Right lobe of liver (tissue), 6 donors: ENCODE results near the gene EVI5. TPM values are rescaled to one million over a fixed set of nuclear protein-coding genes. Genes with fewer than 3 reads are reported as not detected.
A peak's percentile ranks its signal among the peaks of the same experiment; 100 is the strongest.

ENCODE experiments used
- ATAC-seq, 4 donors: fragments of 200-7000 bp; cut with Tn5 transposase; one replicate each; pipeline ENCODE4 v1.9.1; 2020; ENCODE audit warnings: mild to moderate bottlenecking in 4 of 4, moderate library complexity in 4 of 4
- DNase-seq, 3 donors: peaks; one replicate each; pipeline ENCODE4 v3.0.0-alpha.2; 2020
- H3K27ac ChIP-seq, 3 donors: fragments of 200-600 bp; one replicate each; pipeline ENCODE4 v1.8.0; 2022
- H3K27me3 ChIP-seq, 2 donors: fragments of 200-600 bp; one replicate each; pipeline ENCODE4 v1.8.0; 2022
- H3K36me3 ChIP-seq, 4 donors: fragments of 200-600 bp; sonication (generic) in 1 of 4; one replicate each; pipeline versions ENCODE4 v1.5.1 to v1.8.0; 2017 to 2022; ENCODE audit warnings: control low read depth in 1 of 4
- H3K4me1 ChIP-seq, 4 donors: fragments of 200-600 bp; sonication (generic) in 1 of 4; one replicate each; pipeline versions ENCODE4 v1.5.1 to v1.8.0; 2017 to 2022; ENCODE audit warnings: control low read depth in 1 of 4
- H3K4me3 ChIP-seq, 3 donors: fragments of 200-600 bp; one replicate each; pipeline ENCODE4 v1.8.0; 2022
- H3K9me3 ChIP-seq, 4 donors: fragments of 200-600 bp; sonication (generic) in 1 of 4; one replicate each; pipeline versions ENCODE4 v1.5.1 to v1.8.0; 2017 to 2022; ENCODE audit warnings: control low read depth in 1 of 4
- POLR2A ChIP-seq: fragments of 450-650 bp; IDR thresholded peaks from one replicate; pipeline ENCODE4 v1.6.1; 2017; ENCODE audit warnings: antibody characterized with exemption, mild to moderate bottlenecking
- WGBS: methylation state at CpG from one replicate; pipeline ENCODE4 v1.1.6; 2018; ENCODE audit warnings: low coverage, low lambda C conversion rate; ENCODE audit not compliant: insufficient coverage; ENCODE audit errors: missing lambda C conversion rate; 5-methylcytosine and 5-hydroxymethylcytosine counted together
- intact Hi-C, 2 donors: fragments of 100-400 bp; cut with DNase I; formaldehyde crosslinking; loops; one replicate each; pipeline versions ENCODE4 v1.11.2 to v1.14.1; 2022
- total RNA-seq, 6 experiments: library from RNA; depleted of rRNA in 2 of 6; stranded (reverse); fragments of >200 nt in 2 of 6; fragmentation: NEBNext Ultra II Directional in 3 of 6; extraction: Animal tissue kit (Norgen Biotek cat#: 25700) in 3 of 6; gene quantifications; one replicate each; pipeline versions ENCODE4 v1.1.0 to v1.2.4, GENCODE V29; 2016 to 2023
- TF ChIP-seq, protein P1 (sequence below), 4 donors: fragments of 200-600 bp in 3 of 4; fragments of 450-650 bp in 1 of 4; IDR thresholded peaks; one replicate each; pipeline versions ENCODE4 v1.5.1 to v1.8.0; 2016 to 2022; ENCODE audit warnings: antibody characterized with exemption in 4 of 4, mild to moderate bottlenecking in 2 of 4
- donor health status: DM: no; HTN: yes; CAD: no.
- donor health status: DM: no; HTN: no; CAD: no.
- donor health status: DM: no; HTN: no; CAD: no.
- donor health status: DM: no; HTN: yes; CAD: no.
- donor health status: DM: no; HTN: yes; CAD: no.

EVI5 gene
- total RNA-seq, 6 experiments from 2014 or later, result 12.8 to 27.7 (median 19.0) TPM

DNA sequence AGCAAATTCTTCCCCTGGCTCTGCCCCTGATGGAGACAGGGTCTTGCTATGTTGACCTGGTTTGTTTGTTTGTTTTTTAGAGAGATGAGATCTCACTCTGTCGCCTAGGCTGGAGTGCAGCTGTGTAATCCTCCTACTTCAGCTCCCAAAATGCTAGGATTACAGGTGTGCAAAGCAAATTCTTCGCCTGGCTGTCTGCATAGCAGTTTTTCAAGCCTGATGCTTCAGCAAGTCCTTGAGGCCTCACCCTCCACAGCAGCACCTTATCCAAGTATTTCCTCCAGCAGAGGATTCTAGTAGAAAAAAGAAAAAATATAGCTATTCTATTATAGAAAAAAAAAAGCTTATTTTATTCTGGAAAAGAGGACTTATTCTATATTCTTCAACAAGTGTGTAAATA lies 31.8 kb upstream of the EVI5 start:
- peaks cover 0 to 9% (median 0%) of the 10 kb centered on the region in 4 donors for H3K4me1 ChIP-seq
- DNase-seq (no peak), ATAC-seq (no peak)
- no peaks in the 10 kb centered on the region for H3K9me3 ChIP-seq
- no peaks in the 10 kb centered on the region for H3K36me3 ChIP-seq
- no peaks in the 10 kb centered on the region for H3K27me3 ChIP-seq
- intact Hi-C loops, result no loop called here
- TF ChIP-seq POLR2A, result no peak
- TF ChIP-seq, protein P1, sequence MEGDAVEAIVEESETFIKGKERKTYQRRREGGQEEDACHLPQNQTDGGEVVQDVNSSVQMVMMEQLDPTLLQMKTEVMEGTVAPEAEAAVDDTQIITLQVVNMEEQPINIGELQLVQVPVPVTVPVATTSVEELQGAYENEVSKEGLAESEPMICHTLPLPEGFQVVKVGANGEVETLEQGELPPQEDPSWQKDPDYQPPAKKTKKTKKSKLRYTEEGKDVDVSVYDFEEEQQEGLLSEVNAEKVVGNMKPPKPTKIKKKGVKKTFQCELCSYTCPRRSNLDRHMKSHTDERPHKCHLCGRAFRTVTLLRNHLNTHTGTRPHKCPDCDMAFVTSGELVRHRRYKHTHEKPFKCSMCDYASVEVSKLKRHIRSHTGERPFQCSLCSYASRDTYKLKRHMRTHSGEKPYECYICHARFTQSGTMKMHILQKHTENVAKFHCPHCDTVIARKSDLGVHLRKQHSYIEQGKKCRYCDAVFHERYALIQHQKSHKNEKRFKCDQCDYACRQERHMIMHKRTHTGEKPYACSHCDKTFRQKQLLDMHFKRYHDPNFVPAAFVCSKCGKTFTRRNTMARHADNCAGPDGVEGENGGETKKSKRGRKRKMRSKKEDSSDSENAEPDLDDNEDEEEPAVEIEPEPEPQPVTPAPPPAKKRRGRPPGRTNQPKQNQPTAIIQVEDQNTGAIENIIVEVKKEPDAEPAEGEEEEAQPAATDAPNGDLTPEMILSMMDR (IDR thresholded peaks at IDR 0.05), result no peak
- WGBS, result 58% methylated on average over 2 of the region's 2 CpGs
- no peak overlapping the region for H3K27ac ChIP-seq
- no peak overlapping the region for H3K4me3 ChIP-seq

DNA sequence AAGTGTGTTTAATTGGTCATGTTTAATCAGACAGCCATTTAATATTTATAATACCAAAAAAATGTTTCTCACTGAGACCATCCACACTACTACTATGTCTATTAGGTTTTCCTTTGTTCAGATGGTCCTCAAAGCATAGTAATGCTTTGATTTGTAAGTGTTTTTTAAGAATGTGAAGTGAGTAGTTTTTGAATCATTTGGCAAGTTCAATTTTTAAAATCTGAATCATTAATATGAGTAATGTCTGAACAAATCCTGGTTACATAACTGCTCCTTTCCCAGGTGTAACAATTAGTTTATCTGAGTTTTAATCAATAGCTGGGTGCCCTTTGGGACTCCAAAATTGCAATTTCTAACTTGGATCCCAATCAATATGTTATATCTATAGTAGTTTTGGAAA lies 23.5 kb upstream of the EVI5 start:
- ATAC-seq (no peak), DNase-seq (no peak)
- Histone ChIP-seq H3K4me3 (no peak overlapping the region), H3K9me3 (no peaks in the 10 kb centered on the region), H3K36me3 (no peaks in the 10 kb centered on the region), H3K27me3 (no peaks in the 10 kb centered on the region), H3K4me1 (no peaks in the 10 kb centered on the region), H3K27ac (no peak overlapping the region)
- no peak for TF ChIP-seq POLR2A
- TF ChIP-seq, protein P1 (IDR thresholded peaks at IDR 0.05), result no peak
- intact Hi-C loops, result no loop called here

DNA sequence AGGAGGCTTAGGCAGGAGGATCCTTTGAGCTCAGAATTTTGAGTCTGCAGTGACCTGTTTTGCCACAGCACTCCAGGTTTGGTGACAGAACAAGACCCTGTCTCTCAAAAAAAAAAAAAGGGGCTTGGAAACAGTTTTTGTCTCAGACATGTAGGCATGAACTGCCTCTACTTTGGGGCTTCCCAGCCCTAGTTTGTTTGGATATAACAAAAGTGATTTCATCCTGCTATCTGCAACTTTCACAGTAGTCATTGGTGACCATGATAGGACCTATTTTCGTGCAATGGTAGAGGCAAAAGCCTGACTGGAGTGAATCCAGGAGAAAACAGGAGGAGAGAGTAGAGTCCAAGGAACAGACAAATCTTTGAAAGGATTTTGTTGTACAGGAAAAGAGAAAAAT lies 20.3 kb upstream of the EVI5 start:
- TF ChIP-seq, protein P1 (IDR thresholded peaks at IDR 0.05), result no peak
- no peak for TF ChIP-seq POLR2A
- ATAC-seq, result no peak
- Histone ChIP-seq H3K27me3 (no peaks in the 10 kb centered on the region), H3K27ac (peak overlapping the region; percentile 23 to 63 (median 25)), H3K4me3 (no peak overlapping the region), H3K36me3 (no peaks in the 10 kb centered on the region), H3K9me3 (no peaks in the 10 kb centered on the region), H3K4me1 (no peaks in the 10 kb centered on the region)
- no peak for DNase-seq
- intact Hi-C loops, result no loop called here
- WGBS, result 64% methylated on average over 1 of the region's 1 CpG

DNA sequence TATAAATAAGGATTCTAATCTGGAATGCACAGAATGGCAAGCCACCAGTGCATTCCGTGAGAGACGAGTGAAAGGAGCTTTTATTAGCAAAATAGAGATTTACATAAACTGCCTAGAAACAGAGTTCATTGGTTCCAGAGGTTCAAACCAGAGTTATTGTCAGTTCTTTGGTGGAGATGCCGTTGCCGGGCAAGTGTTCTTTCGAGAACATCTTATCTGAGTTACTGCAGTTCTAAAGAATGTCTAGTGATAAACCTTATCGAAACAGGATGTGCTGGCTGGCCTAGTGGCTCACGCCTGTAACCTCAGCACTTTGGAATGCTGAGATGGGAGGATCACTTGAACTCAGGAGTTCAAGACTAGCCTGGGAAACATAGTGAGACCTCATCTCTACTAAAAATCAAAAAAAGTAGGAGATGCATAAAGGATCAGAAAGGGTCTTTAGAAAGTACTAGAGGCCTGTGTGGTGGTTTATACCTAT lies 19.9 kb upstream of the EVI5 start:
- intact Hi-C loops, result no loop called here
- no peaks in the 10 kb centered on the region for H3K4me1 ChIP-seq
- H3K27ac ChIP-seq, result peak overlapping the region; percentile 23 to 63 (median 25)
- H3K9me3 ChIP-seq, result no peaks in the 10 kb centered on the region
- H3K36me3 ChIP-seq, result no peaks in the 10 kb centered on the region
- ATAC-seq, result peak; percentile 83 to 94 (median 92)
- no peaks in the 10 kb centered on the region for H3K27me3 ChIP-seq
- no peak for TF ChIP-seq POLR2A
- TF ChIP-seq, protein P1 (IDR thresholded peaks at IDR 0.05), result no peak
- WGBS, result 25% methylated on average over 7 of the region's 7 CpGs
- DNase-seq, result peak in 2 of 3 donors; percentile 35 to 50
- H3K4me3 ChIP-seq, result no peak overlapping the region
